Mesothelial cell of epicardium (in vitro differentiated cells): ENCODE data around the gene CEP128. TPM values are rescaled to one million over a fixed set of nuclear protein-coding genes. Genes with fewer than 3 reads are reported as not detected.

Experiments used
- DNase-seq, 2 experiments: peaks; one replicate each; pipeline ENCODE4 v3.0.0; 2021; ENCODE audit warnings: low spot score in 2 of 2; ENCODE audit not compliant: unreplicated experiment in 2 of 2
- H3K27ac Mint-ChIP-seq: 2 replicates; pipeline ENCODE4 v1.8.0; 2021; ENCODE audit warnings: mixed read lengths
- H3K27me3 Mint-ChIP-seq: 2 replicates; pipeline ENCODE4 v1.8.0; 2021; ENCODE audit warnings: low read depth, mixed read lengths
- H3K36me3 Mint-ChIP-seq: 2 replicates; pipeline ENCODE4 v1.8.0; 2021; ENCODE audit warnings: mixed read lengths
- H3K4me1 Mint-ChIP-seq: 2 replicates; pipeline ENCODE4 v1.8.0; 2021; ENCODE audit warnings: mixed read lengths
- H3K4me3 Mint-ChIP-seq: 2 replicates; pipeline ENCODE4 v1.8.0; 2021; ENCODE audit warnings: mild to moderate bottlenecking, moderate library complexity, mixed read lengths
- H3K9me3 Mint-ChIP-seq: 2 replicates; pipeline ENCODE4 v1.8.0; 2021; ENCODE audit warnings: mixed read lengths
- total RNA-seq: library from RNA; stranded (reverse); gene quantifications from 3 replicates; pipeline ENCODE4 v1.2.1, GENCODE V29; 2021
- TF ChIP-seq, protein P1 (sequence below): fragments of 200-600 bp; sonication (generic); IDR thresholded peaks from one replicate; pipeline ENCODE4 v1.5.0; 2021; ENCODE audit warnings: antibody characterized with exemption; ENCODE audit not compliant: unreplicated experiment

The CEP128 gene
- total RNA-seq, 1 donor from 2014 or later = 14.8 TPM

DNA sequence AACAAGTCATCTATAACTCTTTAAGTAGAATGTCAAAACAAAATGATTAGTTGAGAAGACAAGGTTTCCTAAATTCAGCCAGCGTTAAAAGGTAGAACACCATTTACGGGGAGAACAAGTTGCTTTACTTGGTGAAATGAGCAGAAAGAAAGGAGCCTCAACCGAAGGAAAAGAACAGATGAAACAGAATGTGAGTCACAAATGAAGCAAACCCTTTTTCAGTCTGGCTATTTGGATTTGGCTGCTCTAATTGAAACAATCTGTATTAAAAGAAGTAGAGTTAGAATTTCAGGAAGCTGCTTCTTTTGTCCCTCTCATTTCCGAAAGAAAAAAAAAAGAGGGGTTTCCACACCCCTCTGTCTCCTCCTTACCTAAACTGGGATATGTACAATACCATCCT is 34.6 kb downstream of the CEP128 start:
- Mint-ChIP-seq H3K27ac (no peak overlapping the region), H3K4me1 (no peaks in the 10 kb centered on the region), H3K9me3 (peaks cover 4% of the 10 kb centered on the region), H3K27me3 (no peaks in the 10 kb centered on the region), H3K4me3 (no peak overlapping the region), H3K36me3 (peaks cover 15% of the 10 kb centered on the region)
- no peak for DNase-seq
- TF ChIP-seq, protein P1, sequence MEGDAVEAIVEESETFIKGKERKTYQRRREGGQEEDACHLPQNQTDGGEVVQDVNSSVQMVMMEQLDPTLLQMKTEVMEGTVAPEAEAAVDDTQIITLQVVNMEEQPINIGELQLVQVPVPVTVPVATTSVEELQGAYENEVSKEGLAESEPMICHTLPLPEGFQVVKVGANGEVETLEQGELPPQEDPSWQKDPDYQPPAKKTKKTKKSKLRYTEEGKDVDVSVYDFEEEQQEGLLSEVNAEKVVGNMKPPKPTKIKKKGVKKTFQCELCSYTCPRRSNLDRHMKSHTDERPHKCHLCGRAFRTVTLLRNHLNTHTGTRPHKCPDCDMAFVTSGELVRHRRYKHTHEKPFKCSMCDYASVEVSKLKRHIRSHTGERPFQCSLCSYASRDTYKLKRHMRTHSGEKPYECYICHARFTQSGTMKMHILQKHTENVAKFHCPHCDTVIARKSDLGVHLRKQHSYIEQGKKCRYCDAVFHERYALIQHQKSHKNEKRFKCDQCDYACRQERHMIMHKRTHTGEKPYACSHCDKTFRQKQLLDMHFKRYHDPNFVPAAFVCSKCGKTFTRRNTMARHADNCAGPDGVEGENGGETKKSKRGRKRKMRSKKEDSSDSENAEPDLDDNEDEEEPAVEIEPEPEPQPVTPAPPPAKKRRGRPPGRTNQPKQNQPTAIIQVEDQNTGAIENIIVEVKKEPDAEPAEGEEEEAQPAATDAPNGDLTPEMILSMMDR = no peak

DNA sequence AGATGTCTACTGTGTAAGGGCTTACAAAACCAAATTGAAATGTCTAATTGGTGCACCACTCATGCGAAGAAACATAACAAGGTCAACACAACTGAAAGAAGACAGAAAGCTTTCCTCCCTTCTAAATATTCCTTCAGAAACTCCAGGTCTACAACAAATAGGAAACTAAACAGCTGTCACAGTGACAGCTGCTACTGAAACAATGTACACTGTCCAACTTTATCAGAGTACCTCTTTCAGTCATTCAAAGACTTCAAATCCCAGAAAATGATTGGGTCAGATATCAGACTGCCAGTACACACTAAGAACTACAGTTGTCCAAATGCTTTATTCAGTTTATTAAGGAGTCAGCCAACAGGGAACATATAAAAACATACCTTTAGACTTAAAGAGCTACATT is 35.2 kb downstream of the CEP128 start:
- Mint-ChIP-seq H3K4me1 (no peaks in the 10 kb centered on the region), H3K9me3 (peaks cover 4% of the 10 kb centered on the region), H3K27me3 (no peaks in the 10 kb centered on the region), H3K27ac (no peak overlapping the region), H3K36me3 (peaks cover 15% of the 10 kb centered on the region), H3K4me3 (no peak overlapping the region)
- no peak for DNase-seq
- TF ChIP-seq, protein P1 = no peak

DNA sequence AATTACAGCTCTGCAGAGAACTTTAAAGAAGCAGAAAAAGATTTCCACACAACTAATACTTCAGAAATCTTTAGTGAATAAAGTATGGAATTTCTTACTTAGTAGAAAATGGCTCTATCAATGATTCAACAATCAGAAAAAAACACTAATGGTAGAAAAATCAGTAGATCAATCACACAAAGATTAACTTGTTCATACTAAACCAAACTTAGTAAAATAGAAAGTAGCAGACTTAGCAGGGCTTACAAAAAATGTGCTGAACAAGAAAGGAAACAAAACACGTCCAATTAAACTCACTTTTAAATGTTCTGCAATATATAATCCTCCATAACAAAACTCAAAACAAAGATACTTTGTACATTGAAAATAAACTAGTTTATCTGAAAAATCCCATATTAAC is 38.9 kb downstream of the CEP128 start:
- peaks cover 4% of the 10 kb centered on the region for H3K9me3 Mint-ChIP-seq

DNA sequence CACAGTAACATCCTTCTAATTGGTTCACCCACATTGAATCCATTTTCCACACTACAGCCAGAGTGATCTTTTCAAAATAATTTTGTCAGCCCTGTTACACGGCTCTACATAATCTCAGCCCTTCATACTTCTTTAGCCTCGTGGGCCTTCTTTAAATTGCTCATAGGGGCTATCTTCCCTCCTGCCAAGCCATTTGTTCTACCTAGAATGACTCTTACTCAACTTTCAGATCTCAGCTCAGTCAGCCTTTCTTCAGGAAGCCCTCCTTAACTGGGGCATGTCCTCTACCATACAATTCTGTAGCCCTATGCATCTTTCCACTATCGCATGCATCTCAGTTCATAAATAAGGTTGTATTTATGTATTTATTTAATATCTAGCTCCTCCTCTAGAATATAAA is 39.7 kb downstream of the CEP128 start:
- TF ChIP-seq, protein P1 = no peak
- no peaks in the 10 kb centered on the region for H3K27me3 Mint-ChIP-seq
- H3K27ac Mint-ChIP-seq = no peak overlapping the region
- no peaks in the 10 kb centered on the region for H3K4me1 Mint-ChIP-seq
- peaks cover 21% of the 10 kb centered on the region for H3K36me3 Mint-ChIP-seq
- DNase-seq = no peak
- no peak overlapping the region for H3K4me3 Mint-ChIP-seq
- H3K9me3 Mint-ChIP-seq = peaks cover 4% of the 10 kb centered on the region

More for the DNA sequence above, 38.9 kb downstream of the CEP128 start:
- TF ChIP-seq, protein P1 = no peak
- Mint-ChIP-seq H3K4me1 (no peaks in the 10 kb centered on the region), H3K27ac (no peak overlapping the region), H3K27me3 (no peaks in the 10 kb centered on the region), H3K36me3 (peaks cover 17% of the 10 kb centered on the region), H3K4me3 (no peak overlapping the region)
- DNase-seq = no peak

DNA sequence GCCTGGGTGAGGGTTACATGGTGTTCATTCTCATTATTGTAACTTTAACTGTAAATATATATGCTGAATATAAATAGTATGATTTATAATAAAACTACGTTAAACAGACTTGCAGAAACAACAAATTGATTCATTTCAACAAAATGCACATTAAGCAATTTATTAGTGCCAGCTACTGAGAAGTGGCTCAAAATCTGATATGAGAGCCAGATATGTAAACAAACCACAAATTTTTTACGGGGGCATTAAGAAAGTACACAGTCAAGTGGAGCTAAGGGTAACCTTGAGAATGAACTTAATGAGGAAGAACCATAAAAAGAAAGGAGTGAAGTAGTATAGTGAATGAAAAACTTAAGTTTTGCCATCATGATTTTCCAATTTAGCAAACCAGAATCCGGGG is 40.3 kb downstream of the CEP128 start:
- H3K4me3 Mint-ChIP-seq = no peak overlapping the region
- H3K9me3 Mint-ChIP-seq = peaks cover 4% of the 10 kb centered on the region
- H3K36me3 Mint-ChIP-seq = peaks cover 21% of the 10 kb centered on the region

More for the DNA sequence above, 40.3 kb downstream of the CEP128 start:
- Mint-ChIP-seq H3K4me1 (no peaks in the 10 kb centered on the region), H3K27me3 (no peaks in the 10 kb centered on the region), H3K27ac (no peak overlapping the region)
- DNase-seq = no peak
- TF ChIP-seq, protein P1 = no peak
